Activated naive CD8-positive, alpha-beta T cell treated with anti-CD3 and anti-CD28 coated beads, Interleukin-2, amount 50 U/mL, for 24 hours (primary cell): ENCODE data around the gene GCK.

Source experiments
- ATAC-seq: fragments of 150-1000 bp; cut with Tn5 transposase; one replicate; pipeline ENCODE4 v1.10.0; 2021
- DNase-seq: peaks from one replicate; pipeline ENCODE4 v3.0.0; 2021
- H3K27ac Mint-ChIP-seq: one replicate; pipeline ENCODE4 v1.8.0; 2021; ENCODE audit warnings: mild to moderate bottlenecking, mixed read lengths
- H3K27me3 Mint-ChIP-seq: one replicate; pipeline ENCODE4 v1.8.0; 2021; ENCODE audit warnings: mixed read lengths
- H3K36me3 Mint-ChIP-seq: one replicate; pipeline ENCODE4 v1.8.0; 2021; ENCODE audit warnings: low read depth, mixed read lengths
- H3K4me1 Mint-ChIP-seq: one replicate; pipeline ENCODE4 v1.8.0; 2021; ENCODE audit warnings: mixed read lengths
- H3K4me3 Mint-ChIP-seq: one replicate; pipeline ENCODE4 v1.8.0; 2021; ENCODE audit warnings: mild to moderate bottlenecking, moderate library complexity, mixed read lengths
- H3K9me3 Mint-ChIP-seq: one replicate; pipeline ENCODE4 v1.8.0; 2021; ENCODE audit warnings: mixed read lengths

Gene GCK

GRCh38 chr7:44217223-44217714, 28.0 kb upstream of the GCK start:
- no peaks in the 10 kb centered on the region for H3K27me3 Mint-ChIP-seq
- no peak for DNase-seq
- no peak for ATAC-seq
- H3K9me3 Mint-ChIP-seq: no peaks in the 10 kb centered on the region
- H3K4me3 Mint-ChIP-seq: no peak overlapping the region
- H3K27ac Mint-ChIP-seq: no peak overlapping the region
- H3K36me3 Mint-ChIP-seq: peaks cover 4% of the 10 kb centered on the region
- H3K4me1 Mint-ChIP-seq: no peaks in the 10 kb centered on the region

GRCh38 chr7:44216521-44217222, 27.4 kb upstream of the GCK start:
- H3K36me3 Mint-ChIP-seq: peaks cover 7% of the 10 kb centered on the region
- DNase-seq: no peak
- no peaks in the 10 kb centered on the region for H3K9me3 Mint-ChIP-seq
- no peak overlapping the region for H3K27ac Mint-ChIP-seq
- H3K4me1 Mint-ChIP-seq: no peaks in the 10 kb centered on the region
- no peaks in the 10 kb centered on the region for H3K27me3 Mint-ChIP-seq
- H3K4me3 Mint-ChIP-seq: no peak overlapping the region
- no peak for ATAC-seq

- H3K27ac Mint-ChIP-seq: no peak overlapping the region
- no peaks in the 10 kb centered on the region for H3K27me3 Mint-ChIP-seq
- H3K4me3 Mint-ChIP-seq: no peak overlapping the region
- ATAC-seq: no peak
- DNase-seq: no peak
- no peaks in the 10 kb centered on the region for H3K9me3 Mint-ChIP-seq
- H3K36me3 Mint-ChIP-seq: peaks cover 7% of the 10 kb centered on the region
- H3K4me1 Mint-ChIP-seq: no peaks in the 10 kb centered on the region
Measured at GRCh38 chr7:44216019-44216418, 26.8 kb upstream of the GCK start.

GRCh38 chr7:44215531-44215930, 26.3 kb upstream of the GCK start:
- Mint-ChIP-seq H3K27me3 (no peaks in the 10 kb centered on the region), H3K27ac (no peak overlapping the region), H3K9me3 (no peaks in the 10 kb centered on the region), H3K4me3 (no peak overlapping the region), H3K36me3 (peaks cover 7% of the 10 kb centered on the region), H3K4me1 (no peaks in the 10 kb centered on the region)
- ATAC-seq (no peak), DNase-seq (no peak)

GRCh38 chr7:44213877-44214388, 24.7 kb upstream of the GCK start:
- ATAC-seq (no peak), DNase-seq (no peak)
- H3K27ac Mint-ChIP-seq: no peak overlapping the region
- H3K9me3 Mint-ChIP-seq: no peaks in the 10 kb centered on the region
- H3K27me3 Mint-ChIP-seq: no peaks in the 10 kb centered on the region
- H3K4me1 Mint-ChIP-seq: no peaks in the 10 kb centered on the region
- H3K36me3 Mint-ChIP-seq: peaks cover 12% of the 10 kb centered on the region
- H3K4me3 Mint-ChIP-seq: no peak overlapping the region

GRCh38 chr7:44213206-44213876, 24.1 kb upstream of the GCK start:
- ATAC-seq: no peak
- no peak overlapping the region for H3K4me3 Mint-ChIP-seq
- H3K27me3 Mint-ChIP-seq: no peaks in the 10 kb centered on the region
- no peaks in the 10 kb centered on the region for H3K4me1 Mint-ChIP-seq
- peaks cover 16% of the 10 kb centered on the region for H3K36me3 Mint-ChIP-seq
- no peaks in the 10 kb centered on the region for H3K9me3 Mint-ChIP-seq
- H3K27ac Mint-ChIP-seq: no peak overlapping the region
- no peak for DNase-seq

- H3K27ac Mint-ChIP-seq: no peak overlapping the region
- no peak for ATAC-seq
Measured at GRCh38 chr7:44212581-44213184, 23.4 kb upstream of the GCK start.

GRCh38 chr7:44212018-44212417, 22.8 kb upstream of the GCK start:
- no peak overlapping the region for H3K27ac Mint-ChIP-seq
- H3K4me1 Mint-ChIP-seq: no peaks in the 10 kb centered on the region
- H3K9me3 Mint-ChIP-seq: no peaks in the 10 kb centered on the region
- no peak overlapping the region for H3K4me3 Mint-ChIP-seq
- ATAC-seq (no peak), DNase-seq (no peak)
- peaks cover 21% of the 10 kb centered on the region for H3K36me3 Mint-ChIP-seq
- H3K27me3 Mint-ChIP-seq: no peaks in the 10 kb centered on the region

More at GRCh38 chr7:44212581-44213184, 23.4 kb upstream of the GCK start:
- Mint-ChIP-seq H3K4me1 (no peaks in the 10 kb centered on the region), H3K9me3 (no peaks in the 10 kb centered on the region), H3K27me3 (no peaks in the 10 kb centered on the region), H3K4me3 (no peak overlapping the region), H3K36me3 (peaks cover 19% of the 10 kb centered on the region)
- no peak for DNase-seq

- Mint-ChIP-seq H3K9me3 (no peaks in the 10 kb centered on the region), H3K4me1 (no peaks in the 10 kb centered on the region), H3K27me3 (no peaks in the 10 kb centered on the region), H3K36me3 (peaks cover 26% of the 10 kb centered on the region), H3K27ac (no peak overlapping the region), H3K4me3 (no peak overlapping the region)
- ATAC-seq (no peak), DNase-seq (no peak)
Measured at GRCh38 chr7:44211126-44211675, 22.0 kb upstream of the GCK start.

- DNase-seq (no peak), ATAC-seq (no peak)
- Mint-ChIP-seq H3K4me3 (no peak overlapping the region), H3K9me3 (no peaks in the 10 kb centered on the region), H3K27me3 (no peaks in the 10 kb centered on the region), H3K36me3 (peaks cover 29% of the 10 kb centered on the region), H3K27ac (no peak overlapping the region), H3K4me1 (no peaks in the 10 kb centered on the region)
Measured at GRCh38 chr7:44210107-44210506, 20.9 kb upstream of the GCK start.

- no peak for DNase-seq
- Mint-ChIP-seq H3K9me3 (no peaks in the 10 kb centered on the region), H3K4me1 (peaks cover 7% of the 10 kb centered on the region), H3K27me3 (no peaks in the 10 kb centered on the region), H3K36me3 (peaks cover 36% of the 10 kb centered on the region), H3K4me3 (no peak overlapping the region), H3K27ac (no peak overlapping the region)
- ATAC-seq: no peak
Measured at GRCh38 chr7:44208085-44208484, 18.8 kb upstream of the GCK start.

- peaks cover 31% of the 10 kb centered on the region for H3K36me3 Mint-ChIP-seq
- ATAC-seq: no peak
- peaks cover 22% of the 10 kb centered on the region for H3K4me1 Mint-ChIP-seq
- H3K9me3 Mint-ChIP-seq: no peaks in the 10 kb centered on the region
- no peak for DNase-seq
- no peak overlapping the region for H3K4me3 Mint-ChIP-seq
- no peaks in the 10 kb centered on the region for H3K27me3 Mint-ChIP-seq
- no peak overlapping the region for H3K27ac Mint-ChIP-seq
Measured at GRCh38 chr7:44206008-44206407, 16.8 kb upstream of the GCK start.

GRCh38 chr7:44201813-44202212, 12.6 kb upstream of the GCK start:
- Mint-ChIP-seq H3K27ac (peak overlapping the region; percentile 56), H3K36me3 (peaks cover 17% of the 10 kb centered on the region), H3K4me1 (peaks cover 27% of the 10 kb centered on the region), H3K9me3 (no peaks in the 10 kb centered on the region), H3K4me3 (peak overlapping the region; percentile 87), H3K27me3 (no peaks in the 10 kb centered on the region)
- DNase-seq (no peak), ATAC-seq (no peak)

GRCh38 chr7:44200699-44201461, 11.6 kb upstream of the GCK start, which contains the start of gene YKT6:
TSS of gene YKT6 (plus strand) at chr7:44200978. CDS start at chr7:44201136, 158 bp downstream.
- H3K27me3 Mint-ChIP-seq: no peaks in the 10 kb centered on the region
- DNase-seq (peak; percentile 95), ATAC-seq (peak; percentile 100)
- peaks cover 11% of the 10 kb centered on the region for H3K36me3 Mint-ChIP-seq
- peak within 1 kb of the TSS; percentile 87 for H3K4me3 Mint-ChIP-seq
- H3K4me1 Mint-ChIP-seq: peaks cover 34% of the 10 kb centered on the region
- peak within 1 kb of the TSS; percentile 56 for H3K27ac Mint-ChIP-seq
- no peaks in the 10 kb centered on the region for H3K9me3 Mint-ChIP-seq
